Activated B cell treated with CpG ODN at 0.5 μM for 24 hours (primary cell): ENCODE results near the gene NEGR1. TPM values are rescaled to one million over a fixed set of nuclear protein-coding genes. Genes with fewer than 3 reads are reported as not detected.

Source experiments
- ATAC-seq: fragments of 200-7000 bp; cut with Tn5 transposase; one replicate; pipeline ENCODE4 v1.10.0; 2021; ENCODE audit warnings: low read depth, mild to moderate bottlenecking, moderate library complexity
- CTCF ChIA-PET: fragments of 350-600 bp; sonication (Branson Sonifier 250); formaldehyde crosslinking; loops from one replicate; lab custom pipeline; 2021; ENCODE audit warnings: antibody characterized with exemption; lab: Charles Lee
- POLR2A ChIA-PET: fragments of 350-600 bp; sonication (Branson Sonifier 250); formaldehyde crosslinking; loops from one replicate; lab custom pipeline; 2021; ENCODE audit warnings: antibody characterized with exemption; lab: Charles Lee
- DNase-seq: peaks from one replicate; pipeline ENCODE4 v3.0.0; 2022
- H3K27ac Mint-ChIP-seq: one replicate; pipeline ENCODE4 v1.8.0; 2020; ENCODE audit warnings: mixed read lengths
- H3K27me3 Mint-ChIP-seq: one replicate; pipeline ENCODE4 v1.8.0; 2021; ENCODE audit warnings: mixed read lengths
- H3K36me3 Mint-ChIP-seq: one replicate; pipeline ENCODE4 v1.8.0; 2021; ENCODE audit warnings: low read depth, mixed read lengths
- H3K4me1 Mint-ChIP-seq: one replicate; pipeline ENCODE4 v1.8.0; 2021; ENCODE audit warnings: mixed read lengths
- H3K4me3 Mint-ChIP-seq: one replicate; pipeline ENCODE4 v1.8.0; 2020; ENCODE audit warnings: mild to moderate bottlenecking, mixed read lengths
- H3K9me3 Mint-ChIP-seq: one replicate; pipeline ENCODE4 v1.8.0; 2020; ENCODE audit warnings: mixed read lengths
- intact Hi-C: fragments of 100-400 bp; cut with micrococcal nuclease; formaldehyde crosslinking; loops from one replicate; pipeline ENCODE4 v1.15.1; 2024
- total RNA-seq: library from RNA; stranded (reverse); gene quantifications from 2 replicates; pipeline ENCODE4 v1.2.3, GENCODE V29; 2022
- TF ChIP-seq, protein P1 (sequence below): fragments of 200-600 bp; IDR thresholded peaks from one replicate; pipeline ENCODE4 v1.8.0; 2022; ENCODE audit warnings: antibody characterized with exemption, mild to moderate bottlenecking

Gene NEGR1
- total RNA-seq, 1 donor from 2014 or later, result not detected

DNA sequence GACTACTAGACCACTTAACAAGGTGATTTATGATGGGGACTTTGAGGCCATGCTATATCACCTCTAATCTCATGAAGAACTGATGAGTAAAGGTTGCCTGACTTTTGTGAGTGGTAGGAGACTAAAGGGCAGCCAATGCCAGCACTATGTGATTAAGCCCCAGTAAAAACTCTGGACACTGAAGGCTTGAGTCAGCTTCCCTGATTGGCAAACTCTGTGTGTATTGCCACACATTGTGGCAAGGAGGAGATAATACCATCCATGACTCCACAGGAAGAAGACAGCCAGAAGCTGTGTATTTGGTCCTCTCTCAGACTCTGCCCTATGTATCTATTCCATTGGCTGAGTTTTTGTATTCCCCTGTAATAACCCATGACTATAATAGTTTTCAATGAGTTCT lies 788.2 kb downstream of the NEGR1 start:
- Mint-ChIP-seq H3K9me3 (no peaks in the 10 kb centered on the region), H3K4me1 (no peaks in the 10 kb centered on the region), H3K4me3 (no peak overlapping the region), H3K36me3 (no peaks in the 10 kb centered on the region), H3K27me3 (no peaks in the 10 kb centered on the region), H3K27ac (no peak overlapping the region)
- POLR2A ChIA-PET, result no interaction called here
- CTCF ChIA-PET, result no interaction called here
- intact Hi-C loops, result no loop called here
- TF ChIP-seq, protein P1, sequence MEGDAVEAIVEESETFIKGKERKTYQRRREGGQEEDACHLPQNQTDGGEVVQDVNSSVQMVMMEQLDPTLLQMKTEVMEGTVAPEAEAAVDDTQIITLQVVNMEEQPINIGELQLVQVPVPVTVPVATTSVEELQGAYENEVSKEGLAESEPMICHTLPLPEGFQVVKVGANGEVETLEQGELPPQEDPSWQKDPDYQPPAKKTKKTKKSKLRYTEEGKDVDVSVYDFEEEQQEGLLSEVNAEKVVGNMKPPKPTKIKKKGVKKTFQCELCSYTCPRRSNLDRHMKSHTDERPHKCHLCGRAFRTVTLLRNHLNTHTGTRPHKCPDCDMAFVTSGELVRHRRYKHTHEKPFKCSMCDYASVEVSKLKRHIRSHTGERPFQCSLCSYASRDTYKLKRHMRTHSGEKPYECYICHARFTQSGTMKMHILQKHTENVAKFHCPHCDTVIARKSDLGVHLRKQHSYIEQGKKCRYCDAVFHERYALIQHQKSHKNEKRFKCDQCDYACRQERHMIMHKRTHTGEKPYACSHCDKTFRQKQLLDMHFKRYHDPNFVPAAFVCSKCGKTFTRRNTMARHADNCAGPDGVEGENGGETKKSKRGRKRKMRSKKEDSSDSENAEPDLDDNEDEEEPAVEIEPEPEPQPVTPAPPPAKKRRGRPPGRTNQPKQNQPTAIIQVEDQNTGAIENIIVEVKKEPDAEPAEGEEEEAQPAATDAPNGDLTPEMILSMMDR, result no peak
- DNase-seq (no peak), ATAC-seq (no peak)

DNA sequence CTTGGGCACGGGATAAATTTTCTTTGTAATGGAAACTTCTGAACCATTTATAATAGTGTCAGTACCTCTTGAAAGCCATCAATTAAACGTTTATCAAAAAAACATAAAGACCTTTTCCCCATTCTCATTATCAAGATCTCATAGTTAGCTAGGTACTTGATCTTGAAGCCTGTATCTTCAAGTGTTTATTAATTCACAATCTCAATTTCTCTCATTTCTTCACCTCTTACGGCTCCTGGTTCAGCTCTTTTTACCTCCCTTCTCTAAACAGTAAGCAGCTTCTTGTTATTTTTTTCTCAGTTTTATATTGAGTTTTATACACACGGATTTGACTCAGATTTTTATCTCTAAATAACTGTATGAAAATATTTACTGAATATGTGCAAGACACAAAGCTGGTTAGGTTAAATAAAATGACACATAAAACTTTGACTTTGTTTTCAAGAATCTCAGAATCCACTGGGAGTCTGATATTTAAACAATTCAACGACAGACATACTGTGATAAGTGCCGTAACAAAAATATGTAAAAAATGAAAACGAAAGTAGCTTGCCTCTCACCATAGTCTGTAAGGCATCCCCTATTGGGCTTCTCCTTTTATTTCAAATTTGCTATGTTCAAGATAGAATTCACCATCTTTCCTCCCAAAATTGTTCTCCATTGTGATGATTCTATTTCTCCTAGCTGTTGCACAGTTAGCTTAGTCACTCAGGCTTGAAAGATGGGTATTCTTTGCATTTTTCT lies 789.9 kb downstream of the NEGR1 start:
- TF ChIP-seq, protein P1, result no peak
- H3K9me3 Mint-ChIP-seq, result no peaks in the 10 kb centered on the region
- ATAC-seq (no peak), DNase-seq (no peak)
- no peaks in the 10 kb centered on the region for H3K27me3 Mint-ChIP-seq
- no peaks in the 10 kb centered on the region for H3K4me1 Mint-ChIP-seq
- intact Hi-C loops, result no loop called here
- ChIA-PET POLR2A (no interaction called here), CTCF (no interaction called here)
- no peaks in the 10 kb centered on the region for H3K36me3 Mint-ChIP-seq
- no peak overlapping the region for H3K27ac Mint-ChIP-seq
- H3K4me3 Mint-ChIP-seq, result no peak overlapping the region

DNA sequence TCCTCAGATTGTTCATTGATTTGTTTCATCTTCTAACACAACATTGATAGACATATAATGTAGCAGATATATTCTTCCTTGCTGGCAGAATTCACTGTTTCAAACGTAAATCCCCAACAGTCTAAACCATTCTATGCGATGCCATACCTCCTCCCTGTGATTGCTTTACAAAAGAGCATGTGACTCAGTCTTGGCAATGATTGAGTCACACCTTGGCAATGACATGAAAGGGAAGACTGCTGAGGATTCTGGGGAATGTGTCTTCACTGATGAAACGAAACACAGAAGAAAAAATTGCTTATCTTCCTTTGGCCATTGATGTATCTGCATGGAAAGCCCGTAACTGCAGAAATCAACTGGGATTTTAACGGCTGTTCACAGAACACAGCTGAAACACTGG lies 791.9 kb downstream of the NEGR1 start:
- TF ChIP-seq, protein P1, result no peak
- intact Hi-C loops, result no loop called here
- POLR2A ChIA-PET, result no interaction called here
- H3K27me3 Mint-ChIP-seq, result no peaks in the 10 kb centered on the region
- no peaks in the 10 kb centered on the region for H3K36me3 Mint-ChIP-seq
- H3K4me1 Mint-ChIP-seq, result no peaks in the 10 kb centered on the region
- no peaks in the 10 kb centered on the region for H3K9me3 Mint-ChIP-seq
- no peak for ATAC-seq
- CTCF ChIA-PET, result no interaction called here
- H3K4me3 Mint-ChIP-seq, result no peak overlapping the region
- no peak for DNase-seq
- H3K27ac Mint-ChIP-seq, result no peak overlapping the region

DNA sequence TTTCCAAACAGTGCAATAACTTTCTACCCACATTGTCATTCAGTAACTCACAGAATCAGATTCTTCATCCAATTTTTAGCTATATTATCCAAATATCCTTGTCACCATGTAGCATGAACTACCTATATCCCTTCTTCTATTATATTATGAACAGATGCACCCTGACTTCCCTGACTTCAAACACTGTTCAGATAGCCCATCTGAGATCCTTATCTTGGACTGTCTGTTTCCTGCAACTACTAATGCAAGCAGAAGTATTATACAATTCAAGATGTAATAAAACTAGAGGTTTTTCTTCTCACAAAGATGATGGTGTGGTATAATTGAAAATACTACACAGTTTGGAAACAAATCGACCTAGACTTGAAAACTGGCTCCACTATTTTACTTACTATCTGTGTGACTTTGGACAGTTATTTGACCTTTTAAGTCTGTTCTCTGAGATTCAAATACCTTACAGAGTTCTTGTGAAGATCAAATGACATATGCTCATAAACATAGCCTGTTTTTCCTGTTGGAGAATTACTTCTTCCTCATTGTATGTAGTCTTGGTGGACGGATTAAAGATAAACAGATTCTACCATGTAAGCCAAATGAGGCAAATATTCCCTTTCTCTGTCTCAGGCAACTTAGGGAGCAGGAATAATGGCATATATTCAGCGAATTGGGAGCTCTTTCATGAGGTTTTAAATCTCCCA lies 793.6 kb downstream of the NEGR1 start:
- Mint-ChIP-seq H3K4me1 (no peaks in the 10 kb centered on the region), H3K36me3 (no peaks in the 10 kb centered on the region), H3K27ac (no peak overlapping the region), H3K27me3 (no peaks in the 10 kb centered on the region), H3K4me3 (no peak overlapping the region), H3K9me3 (no peaks in the 10 kb centered on the region)
- POLR2A ChIA-PET, result no interaction called here
- TF ChIP-seq, protein P1, result no peak
- intact Hi-C loops, result no loop called here
- no peak for ATAC-seq
- CTCF ChIA-PET, result no interaction called here
- no peak for DNase-seq

DNA sequence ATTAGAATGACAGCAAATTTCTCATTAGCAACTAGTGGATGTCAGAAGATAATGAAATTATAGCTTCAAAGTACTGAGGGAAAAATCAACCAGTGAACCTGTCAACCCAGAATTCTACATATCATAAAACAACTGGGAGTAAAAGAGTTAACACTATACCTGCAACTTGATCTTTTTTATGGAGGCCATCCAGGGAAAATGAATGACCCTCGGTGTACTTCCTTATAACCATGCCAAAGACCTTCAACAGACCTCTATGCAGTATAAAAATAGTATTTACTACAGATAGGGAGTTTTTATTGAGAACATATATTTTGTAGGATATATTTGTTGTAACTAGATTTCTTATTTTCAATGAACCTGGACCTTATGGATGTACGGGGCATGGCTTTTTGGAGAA lies 809.0 kb downstream of the NEGR1 start:
- Mint-ChIP-seq H3K36me3 (no peaks in the 10 kb centered on the region), H3K4me3 (no peak overlapping the region), H3K27me3 (no peaks in the 10 kb centered on the region), H3K27ac (no peak overlapping the region), H3K9me3 (peaks cover 2% of the 10 kb centered on the region), H3K4me1 (no peaks in the 10 kb centered on the region)
- TF ChIP-seq, protein P1, result no peak
- intact Hi-C loops, result no loop called here
- DNase-seq, result no peak
- no peak for ATAC-seq
- ChIA-PET CTCF (no interaction called here), POLR2A (no interaction called here)
